ENCODE data around the gene TOMM7. TPM values are rescaled to one million over a fixed set of nuclear protein-coding genes. Genes with fewer than 3 reads are reported as not detected.
A peak's percentile ranks its signal among the peaks of the same experiment; 100 is the strongest.

TOMM7 gene
- 100 to 1,000 TPM; 270 to 281 TPM for total RNA-seq

- peak; percentile 85 to 91 for ATAC-seq
- Mint-ChIP-seq H3K36me3 (peaks cover 8 to 22% of the 10 kb centered on the region in 2 donors), H3K9me3 (peaks cover 0 to 3% of the 10 kb centered on the region in 2 donors), H3K27ac (peak within 1 kb of the TSS; percentile 98 to 99)
- DNase-seq (ENCODE audit: low spot score in 2 of 2) = peak; percentile 79 to 89
These were observed at the start of gene TOMM7 for GRCh38 chr7:22822486-22823141. TOMM7 (minus strand) TSS chr7:22822849; CDS start chr7:22822779, 70 bp downstream.

DNA sequence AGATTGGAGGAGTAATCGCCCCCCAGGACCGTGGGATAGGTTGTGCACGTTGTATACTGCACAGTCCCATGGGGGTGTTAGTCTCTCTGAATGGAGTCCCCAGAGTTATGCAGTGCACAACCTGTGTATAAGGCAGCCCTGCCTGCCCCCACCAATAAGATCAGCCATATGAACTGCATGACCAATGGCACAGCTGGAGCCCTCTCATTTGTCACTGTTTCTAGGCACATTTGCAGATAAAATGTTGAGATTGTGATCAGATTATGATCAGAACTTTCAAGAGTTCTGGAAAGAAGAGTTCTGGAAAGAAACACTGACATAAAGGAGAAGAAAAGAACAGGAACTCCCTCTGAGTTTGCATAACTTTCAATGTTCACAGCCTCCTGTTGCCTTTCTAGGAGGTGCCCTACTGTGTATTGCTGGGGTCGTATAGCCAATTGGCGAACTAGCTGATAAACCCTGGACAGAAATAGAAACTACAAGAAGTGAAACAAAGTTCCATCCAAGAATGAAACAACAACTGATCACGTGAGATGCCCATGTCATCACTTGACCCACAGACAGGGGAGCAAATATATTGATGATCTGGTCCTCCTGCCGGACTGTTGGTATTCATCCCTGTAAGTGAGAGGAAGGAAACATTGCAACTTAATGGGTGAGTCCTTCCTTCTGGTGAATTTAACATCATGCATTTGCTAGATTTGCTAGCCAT lies 49.6 kb upstream of the TOMM7 start:
- DNase-seq (ENCODE audit: low spot score in 2 of 2) = no peak
- Mint-ChIP-seq H3K36me3 (peaks cover 11 to 15% of the 10 kb centered on the region in 2 donors), H3K9me3 (peaks cover 0 to 5% of the 10 kb centered on the region in 2 donors), H3K27ac (no peak overlapping the region)
- peak in 1 of 2 donors; percentile 67 for ATAC-seq

GRCh38 chr7:22871661-22872060 lies 49.0 kb upstream of the TOMM7 start:
- DNase-seq (ENCODE audit: low spot score in 2 of 2) (no peak), ATAC-seq (no peak)
- H3K36me3 Mint-ChIP-seq = peaks cover 11 to 15% of the 10 kb centered on the region in 2 donors
- no peak overlapping the region for H3K27ac Mint-ChIP-seq
- H3K9me3 Mint-ChIP-seq = peaks cover 0 to 5% of the 10 kb centered on the region in 2 donors

DNA sequence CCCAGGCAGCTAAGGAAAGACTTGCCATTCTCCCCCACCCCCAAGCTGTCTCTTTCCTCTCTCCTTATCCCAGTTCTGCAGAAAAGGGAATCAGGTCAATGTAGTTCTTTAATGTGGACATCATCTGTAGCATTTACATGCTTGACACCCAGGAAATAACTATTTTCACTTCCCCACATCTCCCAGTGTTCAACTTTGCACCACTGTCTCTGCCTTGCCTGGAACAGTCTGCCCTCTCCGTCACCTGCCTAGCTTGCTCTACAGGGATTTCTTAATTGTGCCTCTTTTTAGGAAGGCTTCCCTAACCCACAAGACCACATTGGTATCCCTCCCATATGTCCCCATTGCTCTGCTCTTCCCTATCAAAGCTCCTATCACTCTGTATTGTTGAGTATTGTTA lies 45.9 kb upstream of the TOMM7 start:
- Mint-ChIP-seq H3K36me3 (peaks cover 15 to 29% of the 10 kb centered on the region in 2 donors), H3K27ac (no peak overlapping the region), H3K9me3 (peaks cover 0 to 5% of the 10 kb centered on the region in 2 donors)
- no peak for ATAC-seq
- DNase-seq (ENCODE audit: low spot score in 2 of 2) = no peak

DNA sequence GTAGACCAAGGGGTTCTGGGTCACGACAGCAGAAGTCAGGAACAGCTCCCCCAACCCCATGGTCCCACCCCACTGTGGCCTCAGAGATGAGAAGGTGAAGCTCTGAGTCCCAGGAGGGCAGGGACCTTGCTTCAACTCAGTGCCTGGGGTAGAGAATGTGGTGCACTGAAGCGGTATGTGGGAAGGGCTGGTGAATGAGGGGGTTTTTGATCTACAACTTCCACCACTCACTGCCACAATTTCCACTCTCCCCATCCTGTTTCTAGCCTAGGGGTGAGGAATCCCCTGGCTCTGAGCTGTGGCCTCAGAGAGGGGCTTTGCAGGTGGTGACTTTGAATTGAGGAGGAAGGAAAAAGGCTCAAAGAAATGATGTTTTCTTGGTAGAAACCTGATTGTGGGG lies 44.9 kb upstream of the TOMM7 start:
- H3K9me3 Mint-ChIP-seq = peaks cover 0 to 5% of the 10 kb centered on the region in 2 donors
- no peak for DNase-seq (ENCODE audit: low spot score in 2 of 2)
- H3K27ac Mint-ChIP-seq = no peak overlapping the region
- no peak for ATAC-seq
- H3K36me3 Mint-ChIP-seq = peaks cover 15 to 38% of the 10 kb centered on the region in 2 donors

- ATAC-seq (no peak), DNase-seq (ENCODE audit: low spot score in 2 of 2) (no peak)
- H3K36me3 Mint-ChIP-seq = peaks cover 15 to 41% of the 10 kb centered on the region in 2 donors
These were observed 44.4 kb upstream of the TOMM7 start for GRCh38 chr7:22867003-22867402.

DNA sequence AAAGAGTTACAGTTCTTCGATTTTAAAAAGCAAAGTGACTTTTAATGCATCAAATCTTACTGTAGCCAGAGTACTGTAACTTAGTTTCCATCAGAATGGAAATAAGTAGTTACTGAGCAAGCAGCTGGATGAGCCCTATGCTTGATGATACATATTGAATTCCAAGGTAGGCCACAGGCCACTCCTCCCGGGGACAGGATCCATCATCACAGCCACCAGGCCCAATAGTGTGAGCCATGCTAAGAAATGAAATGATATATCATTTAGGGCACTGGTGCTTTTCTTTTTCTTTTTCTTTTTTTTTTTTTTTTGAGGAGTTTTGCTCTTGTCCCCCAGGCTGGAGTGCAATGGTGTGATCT lies 42.9 kb upstream of the TOMM7 start:
- DNase-seq (ENCODE audit: low spot score in 2 of 2) (no peak), ATAC-seq (no peak)
- H3K36me3 Mint-ChIP-seq = peaks cover 20 to 45% of the 10 kb centered on the region in 2 donors
- H3K27ac Mint-ChIP-seq = no peak overlapping the region
- peaks cover 0 to 5% of the 10 kb centered on the region in 2 donors for H3K9me3 Mint-ChIP-seq

More at GRCh38 chr7:22867003-22867402, 44.4 kb upstream of the TOMM7 start:
- H3K27ac Mint-ChIP-seq = no peak overlapping the region
- peaks cover 0 to 5% of the 10 kb centered on the region in 2 donors for H3K9me3 Mint-ChIP-seq

DNA sequence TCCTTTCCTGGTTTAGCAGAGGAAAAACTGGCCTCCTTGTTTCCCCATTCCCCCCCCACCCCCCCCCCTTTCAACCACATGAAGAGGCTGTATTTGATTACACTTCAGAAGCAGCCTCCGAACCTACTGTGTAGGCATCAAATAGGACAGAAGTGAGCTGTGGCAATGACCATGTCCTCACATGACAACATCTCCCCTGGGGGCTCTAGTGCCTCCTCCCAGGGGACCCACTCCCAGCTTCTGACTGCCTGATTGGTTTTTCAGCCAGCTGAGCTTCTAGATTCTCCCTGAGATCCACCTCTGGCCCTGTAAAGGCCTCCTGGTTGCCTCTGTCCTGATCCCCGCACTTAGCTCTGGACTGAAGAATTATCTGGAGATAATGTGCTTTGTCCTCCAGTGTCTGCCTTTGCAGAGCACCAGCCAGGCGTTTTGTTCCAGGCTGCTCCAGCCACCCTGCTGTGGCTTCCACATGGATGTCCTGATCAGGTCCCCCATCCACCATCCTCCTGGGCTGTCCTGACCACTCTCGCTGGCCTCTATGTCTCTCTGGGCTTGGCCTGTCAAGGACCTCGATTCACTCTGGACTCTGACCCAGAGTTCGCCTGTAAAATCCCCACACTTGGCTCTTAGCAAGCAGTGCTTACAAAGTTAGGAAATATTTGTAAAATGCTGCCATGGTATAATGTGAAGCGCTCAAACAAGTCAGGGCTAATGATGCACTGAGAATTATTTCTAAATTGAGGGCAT lies 42.4 kb upstream of the TOMM7 start:
- DNase-seq (ENCODE audit: low spot score in 2 of 2) = no peak
- Mint-ChIP-seq H3K27ac (peak overlapping the region in 1 of 2 donors; percentile 15), H3K9me3 (peaks cover 0 to 5% of the 10 kb centered on the region in 2 donors), H3K36me3 (peaks cover 22 to 50% of the 10 kb centered on the region in 2 donors)
- ATAC-seq = no peak

GRCh38 chr7:22864301-22864700 lies 41.7 kb upstream of the TOMM7 start:
- H3K27ac Mint-ChIP-seq = peak overlapping the region; percentile 15 to 55
- H3K9me3 Mint-ChIP-seq = peaks cover 0 to 5% of the 10 kb centered on the region in 2 donors
- ATAC-seq = peak in 1 of 2 donors; percentile 24
- DNase-seq (ENCODE audit: low spot score in 2 of 2) = no peak
- peaks cover 19 to 53% of the 10 kb centered on the region in 2 donors for H3K36me3 Mint-ChIP-seq

DNA sequence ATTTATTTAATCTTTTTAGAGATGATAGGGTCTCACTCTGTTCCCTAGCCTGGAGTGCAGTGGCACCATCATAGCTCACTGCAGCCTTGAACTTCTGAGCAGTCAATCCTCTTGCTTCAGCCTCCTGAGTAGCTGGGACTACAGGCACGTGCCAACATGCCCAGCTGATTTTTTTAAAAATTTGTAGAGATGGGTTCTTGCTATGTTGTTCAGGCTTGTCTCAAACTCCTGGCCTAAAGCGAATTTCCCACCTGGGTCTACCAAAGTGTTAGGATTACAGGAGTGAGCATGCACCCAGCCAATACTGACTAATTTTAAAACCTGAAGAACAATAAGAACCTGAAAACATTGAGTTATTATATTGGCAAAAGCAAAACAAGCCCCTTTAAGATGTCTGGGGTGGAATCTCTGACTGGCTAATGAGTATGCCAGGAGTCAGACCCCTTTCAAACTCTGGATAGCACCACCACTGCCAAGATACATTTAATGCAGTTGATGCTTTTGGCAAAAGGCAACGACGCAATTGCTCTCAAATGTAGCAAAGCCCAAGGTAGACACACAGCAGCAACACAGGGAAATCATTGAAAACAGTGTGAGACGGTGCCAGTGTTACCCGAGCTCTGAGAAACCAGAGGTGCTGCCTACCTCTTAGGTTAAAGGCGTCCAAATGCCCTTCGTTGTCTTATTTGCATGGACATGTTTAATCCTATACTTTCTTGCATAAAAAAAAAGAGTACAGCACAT lies 40.7 kb upstream of the TOMM7 start:
- ATAC-seq (no peak), DNase-seq (ENCODE audit: low spot score in 2 of 2) (no peak)
- Mint-ChIP-seq H3K27ac (peak overlapping the region; percentile 14 to 15), H3K36me3 (peaks cover 21 to 52% of the 10 kb centered on the region in 2 donors), H3K9me3 (no peaks in the 10 kb centered on the region)

- no peak overlapping the region for H3K27ac Mint-ChIP-seq
- no peaks in the 10 kb centered on the region for H3K9me3 Mint-ChIP-seq
- H3K36me3 Mint-ChIP-seq = peaks cover 26 to 61% of the 10 kb centered on the region in 2 donors
- no peak for DNase-seq (ENCODE audit: low spot score in 2 of 2)
- no peak for ATAC-seq
These were observed 38.9 kb upstream of the TOMM7 start for GRCh38 chr7:22861576-22861975.

DNA sequence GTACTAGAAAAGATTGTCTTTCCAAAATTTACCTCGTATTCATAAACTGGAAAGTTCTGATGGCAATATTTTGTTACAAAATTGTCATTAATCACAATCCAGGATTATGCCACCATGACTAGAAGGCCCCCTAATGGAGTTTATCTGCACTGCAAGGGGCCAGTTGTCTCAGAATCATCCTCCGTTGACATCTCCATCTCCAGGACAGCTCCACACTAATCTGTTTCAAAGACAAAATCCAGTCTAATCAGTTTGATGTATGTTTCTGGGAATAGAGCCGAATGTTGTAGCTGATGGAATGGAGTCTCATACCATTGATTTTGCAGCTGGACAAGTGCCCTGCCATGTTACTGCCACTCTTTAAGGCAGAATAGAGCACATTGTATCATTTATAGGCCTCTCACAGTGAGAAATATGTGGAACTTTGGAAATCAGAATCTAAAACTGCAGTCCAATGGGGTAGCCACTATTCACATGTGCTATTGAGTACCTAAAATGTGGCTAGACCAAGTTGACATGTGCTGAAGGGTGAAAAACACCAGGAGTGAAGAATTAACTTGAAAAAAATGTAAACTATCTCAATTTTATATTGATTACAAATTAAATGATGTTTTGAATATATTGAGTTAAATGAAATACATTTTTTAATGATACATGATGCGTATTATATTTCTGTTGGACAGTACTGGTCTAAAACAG lies 38.3 kb upstream of the TOMM7 start:
- DNase-seq (ENCODE audit: low spot score in 2 of 2) (peak in 1 of 2 donors; percentile 43), ATAC-seq (peak in 1 of 2 donors; percentile 43)
- Mint-ChIP-seq H3K27ac (no peak overlapping the region), H3K9me3 (no peaks in the 10 kb centered on the region), H3K36me3 (peaks cover 32 to 67% of the 10 kb centered on the region in 2 donors)

DNA sequence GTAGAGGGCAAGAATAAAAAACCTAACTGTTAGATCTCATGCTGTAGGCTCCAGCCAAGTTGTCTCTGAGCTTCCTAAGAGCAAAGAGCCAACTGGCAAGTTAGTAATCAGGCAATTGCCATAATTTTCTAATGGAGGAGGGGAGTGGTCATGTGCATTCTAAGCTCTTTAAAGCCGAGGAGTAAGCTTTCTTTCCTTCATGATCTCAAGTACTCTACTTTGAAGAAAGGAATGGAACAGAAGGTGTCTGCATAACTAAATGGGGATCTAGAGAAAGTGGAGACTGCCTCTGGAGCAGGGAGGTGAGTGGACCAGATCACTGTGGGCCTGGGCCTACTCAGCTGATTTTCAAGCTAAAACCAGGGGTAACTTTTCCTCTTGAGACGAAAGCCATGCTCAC lies 37.7 kb upstream of the TOMM7 start:
- Mint-ChIP-seq H3K27ac (peak overlapping the region; percentile 68 to 73), H3K36me3 (peaks cover 34 to 68% of the 10 kb centered on the region in 2 donors), H3K9me3 (no peaks in the 10 kb centered on the region)
- DNase-seq (ENCODE audit: low spot score in 2 of 2) = no peak
- peak in 1 of 2 donors; percentile 22 for ATAC-seq

- Mint-ChIP-seq H3K27ac (peak overlapping the region; percentile 68 to 73), H3K9me3 (no peaks in the 10 kb centered on the region), H3K36me3 (peaks cover 39 to 69% of the 10 kb centered on the region in 2 donors)
- no peak for ATAC-seq
- no peak for DNase-seq (ENCODE audit: low spot score in 2 of 2)
These were observed 37.1 kb upstream of the TOMM7 start for GRCh38 chr7:22859641-22860290.
